ENCODE results near the gene DOCK4.

The DOCK4 gene

DNA sequence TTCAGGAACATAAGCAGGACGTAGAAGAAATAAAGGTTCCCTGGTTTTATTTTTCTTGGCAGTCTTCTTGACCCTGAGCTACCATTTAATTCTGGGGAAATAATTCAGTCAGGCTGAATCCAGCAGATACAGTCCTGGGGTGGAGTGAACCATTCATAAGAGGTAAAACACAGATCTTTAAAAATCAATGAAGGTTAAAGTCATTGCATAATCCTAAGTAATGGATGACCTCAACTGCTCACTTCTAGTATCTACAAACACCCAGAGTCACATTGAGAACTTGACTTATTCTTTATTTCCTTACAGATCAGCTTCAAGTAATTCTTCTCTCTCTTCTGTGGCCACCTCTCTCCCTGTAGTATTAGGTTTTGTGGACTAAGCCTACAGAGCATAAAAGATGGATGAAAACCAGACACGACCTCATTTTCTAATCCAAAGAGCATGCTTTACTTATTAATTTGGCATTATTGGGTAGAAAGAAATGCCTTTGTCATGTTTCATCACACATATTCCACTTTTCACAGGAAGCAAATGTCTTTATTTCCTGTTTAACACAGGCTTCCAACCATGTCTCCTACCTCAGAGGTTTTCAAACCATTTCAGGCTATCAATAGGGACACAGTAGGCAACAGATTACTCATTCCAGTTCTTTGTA is 461.6 kb downstream of the DOCK4 start:
- no peak for DNase-seq (ENCODE audit: low spot score in 2 of 2)
- no peak for ATAC-seq (replicated peaks; ENCODE audit: extremely low read depth, poor library complexity, severe bottlenecking)
- H3K27ac Mint-ChIP-seq (ENCODE audit: low read depth): no peak overlapping the region
- no peaks in the 10 kb centered on the region for H3K4me1 Mint-ChIP-seq
- no peak overlapping the region for H3K4me3 Mint-ChIP-seq
- H3K27me3 Mint-ChIP-seq: peaks cover 43% of the 10 kb centered on the region
- H3K36me3 Mint-ChIP-seq (ENCODE audit: insufficient read depth): peaks cover 2% of the 10 kb centered on the region
- no peaks in the 10 kb centered on the region for H3K9me3 Mint-ChIP-seq

DNA sequence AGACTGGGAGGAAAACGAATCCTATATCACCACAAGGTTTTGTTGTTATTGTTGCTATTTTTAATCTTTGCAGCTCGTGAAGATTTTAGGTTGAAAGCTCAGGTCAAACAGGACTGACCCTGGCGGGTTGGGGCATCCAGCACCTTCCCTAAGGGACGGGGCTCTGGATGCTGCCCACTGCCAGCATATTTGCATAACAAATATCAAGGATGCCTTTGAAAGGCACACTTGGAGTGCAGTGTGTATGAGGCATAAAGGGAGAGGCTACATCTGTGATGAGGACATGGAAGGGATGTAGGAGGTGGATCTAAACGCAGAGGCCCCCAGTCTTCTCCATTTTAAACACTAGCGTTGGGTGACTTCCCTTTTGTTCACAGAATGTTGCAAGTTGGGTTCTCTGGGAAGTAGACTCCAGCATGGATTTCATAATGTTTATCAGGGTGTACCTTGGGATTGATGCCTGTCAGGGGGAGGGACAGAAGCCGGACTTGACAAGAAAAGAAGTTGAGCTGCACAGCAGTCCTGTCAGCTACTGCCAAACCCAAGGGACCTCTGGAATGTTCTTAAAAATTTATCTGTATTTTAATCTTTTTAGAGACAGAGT is 462.9 kb downstream of the DOCK4 start:
- no peaks in the 10 kb centered on the region for H3K4me1 Mint-ChIP-seq
- H3K4me3 Mint-ChIP-seq: no peak overlapping the region
- peaks cover 2% of the 10 kb centered on the region for H3K36me3 Mint-ChIP-seq (ENCODE audit: insufficient read depth)
- no peak for DNase-seq (ENCODE audit: low spot score in 2 of 2)
- peaks cover 33% of the 10 kb centered on the region for H3K27me3 Mint-ChIP-seq
- ATAC-seq (replicated peaks; ENCODE audit: extremely low read depth, poor library complexity, severe bottlenecking): no peak
- H3K27ac Mint-ChIP-seq (ENCODE audit: low read depth): no peak overlapping the region
- H3K9me3 Mint-ChIP-seq: no peaks in the 10 kb centered on the region

DNA sequence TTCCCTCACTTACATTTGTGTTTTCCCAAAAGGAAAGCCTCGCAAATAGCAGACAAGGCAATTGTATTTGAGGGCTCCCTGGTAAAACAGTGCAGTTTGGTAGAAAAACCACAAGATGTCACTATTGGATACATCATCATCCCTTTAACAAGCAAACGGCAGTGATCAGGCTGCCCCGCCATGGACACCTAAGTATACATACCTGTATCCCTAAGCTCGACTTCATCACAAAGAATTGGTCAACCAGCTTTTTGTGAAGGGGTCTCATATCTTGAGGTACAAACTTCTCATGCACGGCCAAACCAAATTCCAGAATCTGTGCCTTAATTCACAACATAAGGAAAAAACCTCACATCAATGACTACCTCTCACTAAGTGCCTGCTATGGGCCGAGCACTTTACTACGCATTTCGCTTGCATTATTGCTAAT is 464.4 kb downstream of the DOCK4 start:
- ATAC-seq (replicated peaks; ENCODE audit: extremely low read depth, poor library complexity, severe bottlenecking) (no peak), DNase-seq (ENCODE audit: low spot score in 2 of 2) (no peak)
- no peaks in the 10 kb centered on the region for H3K9me3 Mint-ChIP-seq
- no peak overlapping the region for H3K4me3 Mint-ChIP-seq
- H3K27me3 Mint-ChIP-seq: peaks cover 26% of the 10 kb centered on the region
- H3K27ac Mint-ChIP-seq (ENCODE audit: low read depth): no peak overlapping the region
- peaks cover 2% of the 10 kb centered on the region for H3K36me3 Mint-ChIP-seq (ENCODE audit: insufficient read depth)
- no peaks in the 10 kb centered on the region for H3K4me1 Mint-ChIP-seq

DNA sequence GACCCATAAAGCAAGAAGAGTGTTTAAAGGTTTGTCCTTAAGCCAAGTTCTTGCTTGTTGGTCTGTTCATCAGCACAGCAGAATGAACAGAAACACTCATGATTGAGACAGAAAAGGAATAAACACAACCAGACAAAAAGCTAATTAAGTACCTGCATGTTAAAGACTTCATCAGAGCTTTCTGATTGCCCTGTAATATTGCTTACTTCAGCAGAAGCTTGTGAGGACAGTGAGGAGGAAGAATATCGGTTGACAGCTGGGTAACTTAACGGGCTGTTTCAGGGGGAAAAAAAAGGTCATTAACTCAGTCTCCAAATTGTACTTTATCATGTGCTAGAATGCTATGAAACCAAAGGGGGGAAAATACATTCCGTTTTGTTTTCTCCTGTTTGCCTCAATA is 465.3 kb downstream of the DOCK4 start:
- ATAC-seq (replicated peaks; ENCODE audit: extremely low read depth, poor library complexity, severe bottlenecking): no peak
- Mint-ChIP-seq H3K36me3 (ENCODE audit: insufficient read depth) (peaks cover 2% of the 10 kb centered on the region), H3K27me3 (peaks cover 35% of the 10 kb centered on the region), H3K9me3 (no peaks in the 10 kb centered on the region), H3K27ac (ENCODE audit: low read depth) (no peak overlapping the region), H3K4me3 (no peak overlapping the region), H3K4me1 (no peaks in the 10 kb centered on the region)
- DNase-seq (ENCODE audit: low spot score in 2 of 2): no peak

DNA sequence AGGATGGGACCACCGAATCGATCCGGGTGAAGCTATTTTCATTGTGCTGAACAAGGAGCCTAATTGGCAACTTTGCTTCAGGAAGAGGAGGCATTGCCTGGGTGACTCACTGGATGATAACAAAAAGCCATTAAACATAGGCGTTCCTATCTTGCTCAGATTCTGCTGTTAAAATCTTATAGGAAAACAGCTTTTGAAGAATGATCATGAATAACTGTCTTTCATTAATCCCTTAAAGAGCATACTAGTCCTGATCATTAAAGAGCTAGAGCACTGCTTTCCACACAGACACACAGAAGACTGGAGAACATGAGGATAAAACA is 469.7 kb downstream of the DOCK4 start:
- H3K36me3 Mint-ChIP-seq (ENCODE audit: insufficient read depth): peaks cover 2% of the 10 kb centered on the region
- no peak for ATAC-seq (replicated peaks; ENCODE audit: extremely low read depth, poor library complexity, severe bottlenecking)
- no peak for DNase-seq (ENCODE audit: low spot score in 2 of 2)
- H3K4me3 Mint-ChIP-seq: no peak overlapping the region
- H3K27me3 Mint-ChIP-seq: peaks cover 38% of the 10 kb centered on the region
- no peaks in the 10 kb centered on the region for H3K4me1 Mint-ChIP-seq
- no peaks in the 10 kb centered on the region for H3K9me3 Mint-ChIP-seq
- no peak overlapping the region for H3K27ac Mint-ChIP-seq (ENCODE audit: low read depth)

DNA sequence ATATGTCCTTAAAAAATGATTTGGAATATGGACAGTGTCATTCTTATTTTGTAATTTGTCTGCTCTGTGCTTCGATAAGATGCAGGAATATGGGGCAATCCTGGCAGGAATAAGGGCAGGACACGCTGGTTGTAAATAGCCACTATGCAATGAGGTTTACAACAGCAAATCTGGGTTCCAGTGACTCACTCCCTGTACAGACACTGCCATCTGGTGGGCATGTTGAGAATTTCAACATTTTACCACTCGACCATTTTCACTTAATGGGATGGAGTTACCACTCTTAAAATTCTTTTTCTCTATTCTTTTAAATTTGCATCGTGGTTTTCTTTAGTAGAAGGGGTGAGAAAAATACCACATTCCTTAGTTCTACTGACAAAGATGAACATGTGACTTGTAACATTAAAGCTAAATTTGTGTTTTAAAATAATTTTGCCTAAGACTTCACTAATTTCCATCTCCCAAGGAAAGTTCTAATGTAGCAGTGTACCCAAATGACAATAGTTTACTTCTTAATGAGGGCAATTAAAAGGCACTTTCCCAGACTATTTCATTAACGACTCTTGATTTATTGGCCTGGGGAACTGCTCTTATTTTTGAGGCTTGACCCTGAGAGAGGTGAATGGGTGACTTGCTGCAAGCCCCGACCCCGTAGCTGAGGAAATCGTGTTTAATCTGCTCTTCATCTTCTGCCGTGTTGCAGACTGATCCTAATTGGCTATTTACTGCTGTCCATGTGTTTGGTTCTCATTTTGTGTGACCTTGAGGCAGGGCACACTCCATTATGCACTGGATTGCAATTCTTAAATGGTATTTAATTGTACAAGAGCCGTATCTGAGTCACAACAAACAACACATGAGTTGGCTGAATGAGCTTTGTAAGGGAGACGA is 470.3 kb downstream of the DOCK4 start:
- peaks cover 2% of the 10 kb centered on the region for H3K36me3 Mint-ChIP-seq (ENCODE audit: insufficient read depth)
- peak; percentile 40 for ATAC-seq (replicated peaks; ENCODE audit: extremely low read depth, poor library complexity, severe bottlenecking)
- peaks cover 33% of the 10 kb centered on the region for H3K27me3 Mint-ChIP-seq

DNA sequence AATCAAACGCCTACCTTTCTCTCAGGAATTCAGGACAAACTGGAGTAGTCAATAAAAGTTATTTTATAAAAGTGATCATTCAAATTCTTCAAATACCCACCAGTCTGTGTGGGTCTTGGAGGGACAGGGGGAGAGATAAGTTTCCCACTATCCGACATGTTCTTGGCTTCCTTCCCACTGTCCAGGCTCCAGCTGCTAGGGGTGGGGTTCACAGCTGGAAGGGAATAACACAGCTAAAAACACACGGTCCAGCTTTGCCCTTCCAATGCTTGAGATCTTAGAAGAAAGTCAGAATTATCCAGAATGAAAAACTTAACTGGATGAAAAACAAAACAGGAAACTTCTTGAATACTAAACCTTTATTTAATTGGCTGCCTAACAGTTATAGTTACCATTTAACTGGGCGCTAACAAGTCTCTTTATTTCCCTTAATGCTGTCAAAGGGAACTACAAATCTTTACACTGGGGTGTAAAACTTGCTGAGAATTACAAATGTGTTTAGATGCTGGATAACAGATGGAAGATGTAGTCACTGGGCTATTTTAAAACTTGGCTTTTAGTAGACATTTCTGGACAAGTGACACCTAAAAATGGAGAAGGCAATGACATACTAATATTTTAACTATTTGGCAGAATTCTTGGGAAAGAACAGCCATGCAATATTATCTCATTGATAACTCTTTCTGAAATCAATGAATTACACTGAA is 471.1 kb downstream of the DOCK4 start:
- H3K9me3 Mint-ChIP-seq: no peaks in the 10 kb centered on the region
- no peak for ATAC-seq (replicated peaks; ENCODE audit: extremely low read depth, poor library complexity, severe bottlenecking)

More for the DNA sequence above, 470.3 kb downstream of the DOCK4 start:
- Mint-ChIP-seq H3K4me1 (no peaks in the 10 kb centered on the region), H3K4me3 (no peak overlapping the region), H3K9me3 (no peaks in the 10 kb centered on the region), H3K27ac (ENCODE audit: low read depth) (no peak overlapping the region)
- DNase-seq (ENCODE audit: low spot score in 2 of 2): peak; percentile 17 to 24

DNA sequence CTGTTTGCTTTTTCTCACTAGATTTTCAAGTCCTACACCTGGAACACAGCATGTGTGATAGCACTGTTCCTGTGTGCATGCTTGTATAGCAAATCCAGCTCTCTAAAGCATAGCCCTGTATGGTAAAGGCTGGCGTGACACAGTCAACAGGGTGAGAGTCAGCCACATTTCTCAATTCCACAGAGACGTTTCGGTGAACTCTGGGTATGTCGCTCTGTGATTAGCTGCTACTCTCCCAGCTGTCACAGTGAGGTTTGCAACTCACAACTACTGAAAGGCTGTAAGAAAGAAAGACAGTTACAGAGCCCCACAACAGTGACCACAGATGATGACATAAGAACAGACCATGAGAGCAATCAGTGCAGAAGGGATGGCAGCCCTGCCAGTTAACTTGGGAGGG is 473.3 kb downstream of the DOCK4 start:
- DNase-seq (ENCODE audit: low spot score in 2 of 2) (no peak), ATAC-seq (replicated peaks; ENCODE audit: extremely low read depth, poor library complexity, severe bottlenecking) (no peak)
- peaks cover 29% of the 10 kb centered on the region for H3K27me3 Mint-ChIP-seq
- no peaks in the 10 kb centered on the region for H3K9me3 Mint-ChIP-seq
- H3K4me3 Mint-ChIP-seq: no peak overlapping the region
- H3K36me3 Mint-ChIP-seq (ENCODE audit: insufficient read depth): no peaks in the 10 kb centered on the region
- no peak overlapping the region for H3K27ac Mint-ChIP-seq (ENCODE audit: low read depth)
- H3K4me1 Mint-ChIP-seq: no peaks in the 10 kb centered on the region

More for the DNA sequence above, 471.1 kb downstream of the DOCK4 start:
- no peaks in the 10 kb centered on the region for H3K36me3 Mint-ChIP-seq (ENCODE audit: insufficient read depth)
- H3K27me3 Mint-ChIP-seq: peaks cover 29% of the 10 kb centered on the region
- H3K27ac Mint-ChIP-seq (ENCODE audit: low read depth): no peak overlapping the region
- DNase-seq (ENCODE audit: low spot score in 2 of 2): no peak
- no peak overlapping the region for H3K4me3 Mint-ChIP-seq
- H3K4me1 Mint-ChIP-seq: no peaks in the 10 kb centered on the region

DNA sequence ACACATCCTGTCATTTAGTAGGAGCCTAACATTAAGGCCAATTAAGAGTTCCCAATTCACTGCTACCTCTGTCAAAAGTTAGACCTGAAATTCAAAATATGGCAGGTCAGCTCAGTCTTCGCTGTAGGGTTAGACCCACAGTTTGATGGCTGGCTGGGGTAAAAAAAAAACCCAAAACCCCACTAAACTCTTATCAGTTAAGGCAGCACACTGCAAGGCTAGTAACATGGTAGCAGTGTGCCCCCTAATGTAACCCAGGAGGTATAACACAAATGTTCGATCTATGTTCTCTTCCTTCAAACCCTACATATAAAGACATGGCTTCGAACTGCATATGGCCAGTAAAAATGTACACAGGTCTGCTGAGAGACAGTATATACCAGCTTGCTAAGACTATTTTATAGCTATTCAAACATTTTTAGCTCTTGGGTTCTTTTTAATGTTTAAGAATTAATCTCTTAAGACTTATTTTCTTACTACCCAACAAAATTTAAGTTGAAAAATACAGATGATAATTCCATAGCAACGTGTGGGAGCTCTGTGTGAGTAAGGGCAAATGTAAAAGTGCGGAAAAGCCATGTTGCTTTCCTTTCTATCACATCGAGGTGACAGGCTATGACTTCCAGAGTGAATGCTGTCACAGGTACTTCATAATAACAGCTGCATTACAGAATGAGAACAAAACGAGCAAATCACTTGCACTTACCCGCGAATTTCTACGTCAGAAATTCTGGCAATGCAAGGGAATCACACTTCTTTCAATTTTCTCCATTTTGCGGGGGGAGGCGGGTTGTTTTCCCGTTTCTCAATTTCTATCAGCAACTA is 475.5 kb downstream of the DOCK4 start:
- no peak overlapping the region for H3K27ac Mint-ChIP-seq (ENCODE audit: low read depth)
- no peaks in the 10 kb centered on the region for H3K36me3 Mint-ChIP-seq (ENCODE audit: insufficient read depth)
- peaks cover 21% of the 10 kb centered on the region for H3K27me3 Mint-ChIP-seq
- no peak for DNase-seq (ENCODE audit: low spot score in 2 of 2)
- ATAC-seq (replicated peaks; ENCODE audit: extremely low read depth, poor library complexity, severe bottlenecking): no peak
- no peaks in the 10 kb centered on the region for H3K4me1 Mint-ChIP-seq
- H3K9me3 Mint-ChIP-seq: no peaks in the 10 kb centered on the region
- H3K4me3 Mint-ChIP-seq: no peak overlapping the region

DNA sequence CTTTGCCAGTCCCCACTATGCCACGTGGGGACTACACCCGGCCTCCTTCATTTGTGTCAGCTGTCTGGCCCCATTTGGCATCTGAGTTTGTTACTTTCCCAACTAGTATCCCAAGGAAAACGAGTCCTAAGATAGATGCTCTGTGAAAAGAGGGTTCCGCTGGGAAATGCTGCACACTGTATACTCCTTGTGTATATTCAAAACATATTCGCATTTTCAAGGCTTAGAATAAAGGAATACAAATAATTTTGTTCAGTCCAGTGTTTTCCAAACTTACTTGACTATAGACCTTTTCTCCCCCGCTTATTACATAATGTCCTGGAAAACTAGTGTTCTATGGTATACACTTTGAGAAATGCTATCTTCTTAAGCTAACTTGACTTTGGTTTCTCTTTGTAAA is 476.1 kb downstream of the DOCK4 start:
- peaks cover 25% of the 10 kb centered on the region for H3K27me3 Mint-ChIP-seq
- no peak overlapping the region for H3K4me3 Mint-ChIP-seq
- no peak for ATAC-seq (replicated peaks; ENCODE audit: extremely low read depth, poor library complexity, severe bottlenecking)
- DNase-seq (ENCODE audit: low spot score in 2 of 2): no peak
- no peaks in the 10 kb centered on the region for H3K36me3 Mint-ChIP-seq (ENCODE audit: insufficient read depth)
- H3K4me1 Mint-ChIP-seq: no peaks in the 10 kb centered on the region
- no peaks in the 10 kb centered on the region for H3K9me3 Mint-ChIP-seq
- H3K27ac Mint-ChIP-seq (ENCODE audit: low read depth): no peak overlapping the region

DNA sequence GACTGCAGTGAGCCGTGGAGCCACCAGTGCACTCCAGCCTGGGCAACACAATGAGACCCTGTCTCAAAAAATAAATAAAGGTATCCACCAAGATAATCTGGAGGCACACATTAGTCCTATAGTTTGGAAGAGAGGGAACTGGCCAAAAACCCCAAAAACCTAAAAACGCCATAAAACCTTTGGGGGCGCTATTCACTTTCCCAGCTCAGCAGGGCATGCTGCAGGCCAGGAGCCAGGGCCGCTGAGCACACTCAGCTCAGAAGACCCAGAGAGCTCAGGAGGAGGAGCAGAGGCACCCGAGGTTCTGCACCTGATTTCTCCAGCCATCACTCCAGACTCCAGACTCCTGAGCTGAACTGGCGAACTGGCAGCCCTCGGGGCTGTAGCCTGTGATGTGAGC is 476.7 kb downstream of the DOCK4 start:
- Mint-ChIP-seq H3K36me3 (ENCODE audit: insufficient read depth) (no peaks in the 10 kb centered on the region), H3K27ac (ENCODE audit: low read depth) (no peak overlapping the region), H3K4me3 (no peak overlapping the region), H3K9me3 (no peaks in the 10 kb centered on the region), H3K27me3 (peaks cover 30% of the 10 kb centered on the region), H3K4me1 (no peaks in the 10 kb centered on the region)
- ATAC-seq (replicated peaks; ENCODE audit: extremely low read depth, poor library complexity, severe bottlenecking) (no peak), DNase-seq (ENCODE audit: low spot score in 2 of 2) (no peak)

DNA sequence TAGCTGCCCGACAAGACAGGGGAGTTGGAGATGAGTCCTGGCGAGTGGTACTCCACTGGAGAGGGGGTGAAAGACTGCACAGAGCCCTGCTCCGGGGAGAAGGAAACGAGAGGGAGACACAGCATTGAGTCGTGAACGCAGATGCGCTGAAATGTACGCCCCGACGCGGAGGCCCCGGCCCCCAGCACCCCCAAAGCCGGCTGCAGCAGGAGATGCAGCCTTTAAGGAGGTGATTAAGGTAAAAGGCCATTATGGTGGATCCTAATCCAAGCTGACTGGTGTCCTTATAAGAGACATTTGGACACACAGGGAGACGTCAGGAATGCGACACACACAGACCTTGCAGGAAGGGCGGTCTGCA is 477.6 kb downstream of the DOCK4 start:
- Mint-ChIP-seq H3K4me3 (no peak overlapping the region), H3K27ac (ENCODE audit: low read depth) (no peak overlapping the region), H3K36me3 (ENCODE audit: insufficient read depth) (no peaks in the 10 kb centered on the region), H3K4me1 (no peaks in the 10 kb centered on the region), H3K9me3 (no peaks in the 10 kb centered on the region), H3K27me3 (peaks cover 39% of the 10 kb centered on the region)
- ATAC-seq (replicated peaks; ENCODE audit: extremely low read depth, poor library complexity, severe bottlenecking) (no peak), DNase-seq (ENCODE audit: low spot score in 2 of 2) (no peak)
